Breast epithelium (tissue), 4 donors: ENCODE measurements around the gene PEX10. TPM values are rescaled to one million over a fixed set of nuclear protein-coding genes. Genes with fewer than 3 reads are reported as not detected.

Source experiments
- DNase-seq, 2 donors: peaks; one replicate each; pipeline ENCODE4 v3.0.0-alpha.2; 2019; ENCODE audit warnings: low spot score in 2 of 2
- H3K27ac ChIP-seq, 2 donors: fragments of 200-600 bp; sonication (generic) in 1 of 2; one replicate each; pipeline ENCODE4 v1.5.1; 2016 to 2019; ENCODE audit warnings: mild to moderate bottlenecking in 1 of 2
- H3K27me3 ChIP-seq, 2 donors: fragments of 200-600 bp; sonication (generic) in 1 of 2; one replicate each; pipeline versions ENCODE4 v1.5.1 to v1.6.0; 2017 to 2019; ENCODE audit warnings: control low read depth in 1 of 2, mild to moderate bottlenecking in 1 of 2
- H3K36me3 ChIP-seq: fragments of 200-600 bp; one replicate; pipeline ENCODE4 v1.5.1; 2019
- H3K4me1 ChIP-seq, 2 donors: fragments of 200-600 bp; sonication (generic); one replicate each; pipeline ENCODE4 v1.5.1; 2016 to 2019; ENCODE audit warnings: control low read depth in 1 of 2
- H3K4me3 ChIP-seq, 3 donors: fragments of 200-600 bp; sonication (generic); 1 replicate in 2 of 3; 2 replicates in 1 of 3; pipeline ENCODE4 v1.5.1; 2016 to 2019; ENCODE audit warnings: mild to moderate bottlenecking in 3 of 3, moderate library complexity in 2 of 3
- H3K9me3 ChIP-seq, 2 donors: fragments of 200-600 bp; sonication (generic) in 1 of 2; one replicate each; pipeline ENCODE4 v1.5.1; 2016 to 2019; ENCODE audit warnings: control low read depth in 1 of 2
- CTCF ChIP-seq, 3 donors: fragments of 450-650 bp; IDR thresholded peaks; one replicate each; pipeline ENCODE4 v1.5.1; 2016 to 2017; ENCODE audit warnings: antibody characterized with exemption in 3 of 3, mild to moderate bottlenecking in 3 of 3, moderate library complexity in 3 of 3
- POLR2A ChIP-seq: fragments of 450-650 bp; IDR thresholded peaks from one replicate; pipeline ENCODE4 v1.6.1; 2016; ENCODE audit warnings: antibody characterized with exemption, mild to moderate bottlenecking, moderate library complexity
- POLR2AphosphoS5 ChIP-seq, 3 donors: sonication (generic); formaldehyde crosslinking; IDR thresholded peaks; one replicate each; pipeline ENCODE4 v1.6.1; 2017; ENCODE audit warnings: antibody characterized with exemption in 3 of 3
- intact Hi-C: fragments of 100-400 bp; cut with DNase I; formaldehyde crosslinking; loops from one replicate; pipeline ENCODE4 v1.15.1; 2023; ENCODE audit warnings: low total_unique reads
- total RNA-seq, 3 donors: library from RNA; depleted of rRNA; stranded (reverse); fragments of >200 nt; gene quantifications; one replicate each; pipeline ENCODE4 v1.1.0, GENCODE V29; 2016

The PEX10 gene
- total RNA-seq, 3 donors from 2014 or later = 23.3 to 37.4 (median 24.1) TPM

- H3K4me3 ChIP-seq = no peak overlapping the region
- intact Hi-C loops = no loop called here
- no peaks in the 10 kb centered on the region for H3K36me3 ChIP-seq
- H3K27me3 ChIP-seq = no peaks in the 10 kb centered on the region
- peaks cover 4 to 13% of the 10 kb centered on the region in 2 donors for H3K4me1 ChIP-seq
- no peak for DNase-seq
- no peaks in the 10 kb centered on the region for H3K9me3 ChIP-seq
- no peak overlapping the region for H3K27ac ChIP-seq
- no peak for TF ChIP-seq POLR2AphosphoS5 (IDR thresholded peaks at IDR 0.05)
- TF ChIP-seq CTCF (IDR thresholded peaks at IDR 0.05) = no peak
- TF ChIP-seq POLR2A = no peak
Measured at GRCh38 chr1:2395245-2395644, 17.1 kb downstream of the PEX10 start.

- Histone ChIP-seq H3K36me3 (no peaks in the 10 kb centered on the region), H3K27ac (no peak overlapping the region), H3K9me3 (no peaks in the 10 kb centered on the region), H3K4me3 (no peak overlapping the region), H3K27me3 (no peaks in the 10 kb centered on the region), H3K4me1 (peaks cover 4 to 16% of the 10 kb centered on the region in 2 donors)
- no peak for DNase-seq
- intact Hi-C loops = loop anchor here (5.0 kb wide), 2 partner anchors 187 to 202 kb away; partner anchors contain the start of gene FAAP20
- TF ChIP-seq POLR2A = no peak
- TF ChIP-seq CTCF (IDR thresholded peaks at IDR 0.05) = no peak
- no peak for TF ChIP-seq POLR2AphosphoS5 (IDR thresholded peaks at IDR 0.05)
Measured at GRCh38 chr1:2394761-2395160, 17.6 kb downstream of the PEX10 start.

GRCh38 chr1:2394220-2394619 is 18.1 kb downstream of the PEX10 start:
- TF ChIP-seq POLR2AphosphoS5 (IDR thresholded peaks at IDR 0.05) (no peak), POLR2A (no peak), CTCF (IDR thresholded peaks at IDR 0.05) (no peak)
- DNase-seq = no peak
- H3K9me3 ChIP-seq = no peaks in the 10 kb centered on the region
- peaks cover 4 to 16% of the 10 kb centered on the region in 2 donors for H3K4me1 ChIP-seq
- intact Hi-C loops = loop anchor here (5.0 kb wide), 2 partner anchors 187 to 202 kb away; partner anchors contain the start of gene FAAP20
- no peak overlapping the region for H3K27ac ChIP-seq
- no peaks in the 10 kb centered on the region for H3K36me3 ChIP-seq
- no peak overlapping the region for H3K4me3 ChIP-seq
- no peaks in the 10 kb centered on the region for H3K27me3 ChIP-seq

- intact Hi-C loops = loop anchor here (5.0 kb wide), 2 partner anchors 186 to 201 kb away; partner anchors contain the start of gene FAAP20
- no peak overlapping the region for H3K4me3 ChIP-seq
- H3K9me3 ChIP-seq = no peaks in the 10 kb centered on the region
- H3K27me3 ChIP-seq = no peaks in the 10 kb centered on the region
- no peaks in the 10 kb centered on the region for H3K36me3 ChIP-seq
- H3K27ac ChIP-seq = no peak overlapping the region
- no peak for DNase-seq
- H3K4me1 ChIP-seq = peaks cover 4 to 16% of the 10 kb centered on the region in 2 donors
- no peak for TF ChIP-seq POLR2A
- TF ChIP-seq POLR2AphosphoS5 (IDR thresholded peaks at IDR 0.05) = no peak
- TF ChIP-seq CTCF (IDR thresholded peaks at IDR 0.05) = no peak
Measured at GRCh38 chr1:2393471-2393877, 18.9 kb downstream of the PEX10 start.

GRCh38 chr1:2392686-2393085 is 19.7 kb downstream of the PEX10 start:
- Histone ChIP-seq H3K27me3 (no peaks in the 10 kb centered on the region), H3K4me1 (peaks cover 4 to 16% of the 10 kb centered on the region in 2 donors), H3K9me3 (no peaks in the 10 kb centered on the region), H3K4me3 (peak overlapping the region; percentile 87 to 96 (median 92)), H3K27ac (peak overlapping the region; percentile 90 to 95), H3K36me3 (no peaks in the 10 kb centered on the region)
- intact Hi-C loops = loop anchor here (5.0 kb wide), 2 partner anchors 185 to 200 kb away; partner anchors contain the start of gene FAAP20
- TF ChIP-seq POLR2AphosphoS5 (IDR thresholded peaks at IDR 0.05) (no peak), POLR2A (no peak), CTCF (IDR thresholded peaks at IDR 0.05) (no peak)
- DNase-seq = no peak
